ENCODE data around the gene DSTN. TPM values are rescaled to one million over a fixed set of nuclear protein-coding genes. Genes with fewer than 3 reads are reported as not detected.

Gene DSTN
- total and polyA plus RNA-seq, 12 donors: 261 to 802 (median 546) TPM

- H3K4me1 ChIP-seq: peaks cover 0 to 21% (median 5%) of the 10 kb centered on the region in 9 donors
- no peaks in the 10 kb centered on the region for H3K9me3 ChIP-seq
- no peak for ATAC-seq
- no peak for TF ChIP-seq CTCF (IDR thresholded peaks at IDR 0.05)
- peaks cover 0 to 26% (median 0%) of the 10 kb centered on the region in 7 donors for H3K27me3 ChIP-seq
- no peak for DNase-seq
- 90 to 92% methylated on average over 7 of the region's 7 CpGs for WGBS, 2 donors
- H3K27ac ChIP-seq: no peak overlapping the region
- peak overlapping the region in 1 of 10 donors; percentile 58 for H3K4me3 ChIP-seq
- no peaks in the 10 kb centered on the region for H3K36me3 ChIP-seq
- intact Hi-C loops (cut with DNase I): loop anchor here in 3 of 10 donors (10.0 kb wide), 2 partner anchors 365 to 375 kb away; no protein-coding TSS in a partner anchor
These were observed 39.7 kb upstream of the DSTN start for GRCh38 chr20:17530153-17530552.

GRCh38 chr20:17530716-17531664, 38.9 kb upstream of the DSTN start, which contains the start of gene BFSP1:
Gene BFSP1, minus strand, starts transcription at chr20:17531379. Its CDS starts 50 bp downstream, at chr20:17531329.
- ATAC-seq (peak; percentile 50 to 91 (median 79)), DNase-seq (peak; percentile 32 to 56)
- no peak for TF ChIP-seq CTCF (IDR thresholded peaks at IDR 0.05)
- no peaks in the 10 kb centered on the region for H3K36me3 ChIP-seq
- peaks cover 0 to 26% (median 0%) of the 10 kb centered on the region in 7 donors for H3K27me3 ChIP-seq
- peak within 1 kb of the TSS; percentile 32 to 63 (median 57) for H3K4me3 ChIP-seq
- 1% methylated on average over 98 to 111 of the region's 111 CpGs for WGBS, 2 donors
- no peaks in the 10 kb centered on the region for H3K9me3 ChIP-seq
- peak within 1 kb of the TSS in 9 of 10 donors; percentile 13 to 67 (median 60) for H3K27ac ChIP-seq
- H3K4me1 ChIP-seq: peaks cover 0 to 21% (median 5%) of the 10 kb centered on the region in 9 donors
- intact Hi-C loops (cut with DNase I): loop anchor here in 3 of 10 donors (10.0 kb wide), 2 partner anchors 364 to 374 kb away; no protein-coding TSS in a partner anchor

GRCh38 chr20:17531665-17532025, 38.2 kb upstream of the DSTN start:
- Histone ChIP-seq H3K36me3 (no peaks in the 10 kb centered on the region), H3K4me1 (peaks cover 0 to 21% (median 5%) of the 10 kb centered on the region in 9 donors), H3K27me3 (peaks cover 0 to 26% (median 0%) of the 10 kb centered on the region in 7 donors), H3K27ac (peak overlapping the region in 8 of 10 donors; percentile 47 to 67 (median 61)), H3K4me3 (peak overlapping the region; percentile 32 to 63 (median 57)), H3K9me3 (no peaks in the 10 kb centered on the region)
- DNase-seq (no peak), ATAC-seq (peak in 1 of 8 donors; percentile 40)
- WGBS, 2 donors: 69 to 77% methylated on average over 5 of the region's 5 CpGs
- no peak for TF ChIP-seq CTCF (IDR thresholded peaks at IDR 0.05)
- intact Hi-C loops (cut with DNase I): loop anchor here in 3 of 10 donors (10.0 kb wide), 2 partner anchors 363 to 373 kb away; no protein-coding TSS in a partner anchor

GRCh38 chr20:17533396-17533795, 36.5 kb upstream of the DSTN start:
- ATAC-seq: no peak
- Histone ChIP-seq H3K4me3 (no peak overlapping the region), H3K9me3 (no peaks in the 10 kb centered on the region), H3K36me3 (no peaks in the 10 kb centered on the region), H3K4me1 (peaks cover 0 to 25% (median 5%) of the 10 kb centered on the region in 9 donors), H3K27me3 (peaks cover 0 to 26% (median 0%) of the 10 kb centered on the region in 7 donors), H3K27ac (no peak overlapping the region)
- WGBS, 2 donors: 52 to 53% methylated on average over 1 of the region's 1 CpG
- DNase-seq: no peak
- TF ChIP-seq CTCF (IDR thresholded peaks at IDR 0.05): no peak
- intact Hi-C loops (cut with DNase I): loop anchor here in 3 of 10 donors (10.0 kb wide), 2 partner anchors 361 to 371 kb away; no protein-coding TSS in a partner anchor
